PC-9 (cell line): Measurements from ENCODE around the gene EHD4. TPM values are rescaled to one million over a fixed set of nuclear protein-coding genes. Genes with fewer than 3 reads are reported as not detected.

Source experiments
- BruUV-seq: library from RNA; stranded (reverse); fragments of 400-500 nt; replicated peaks from 2 replicates; lab custom pipeline; 2021; lab: Mats Ljungman, UMichigan
- CTCF ChIA-PET: fragments of 300-600 bp; sonication (Branson Sonifier 250); formaldehyde crosslinking; loops from one replicate; lab custom pipeline; 2022; ENCODE audit warnings: antibody characterized with exemption; lab: Charles Lee
- POLR2A ChIA-PET: fragments of 300-600 bp; sonication (Branson Sonifier 250); formaldehyde crosslinking; loops from one replicate; lab custom pipeline; 2022; ENCODE audit warnings: antibody characterized with exemption; ENCODE audit not compliant: unreplicated experiment; lab: Charles Lee
- DNase-seq, 2 experiments: peaks; one replicate each; pipeline versions ENCODE4 v3.0.0 to v3.0.0-alpha.2; 2015 to 2022; ENCODE audit warnings: mixed read lengths in 1 of 2
- H2AFZ ChIP-seq: fragments of 200-600 bp; sonication (generic); 2 replicates; pipeline ENCODE4 v1.8.1; 2017; ENCODE audit warnings: antibody characterized with exemption
- H3F3A ChIP-seq: fragments of 200-600 bp; sonication (generic); 2 replicates; pipeline ENCODE4 v1.8.1; 2017; ENCODE audit warnings: antibody characterized with exemption, mild to moderate bottlenecking, low read depth; ENCODE audit not compliant: insufficient read depth
- H3K27ac ChIP-seq: fragments of 200-600 bp; sonication (generic); 2 replicates; pipeline ENCODE4 v1.6.1; 2016; ENCODE audit warnings: mixed run types
- H3K27me3 ChIP-seq: fragments of 200-600 bp; sonication (generic); 2 replicates; pipeline ENCODE4 v1.6.1; 2016; ENCODE audit warnings: low read depth, mixed run types; ENCODE audit not compliant: insufficient read depth
- H3K36me3 ChIP-seq: fragments of 200-600 bp; sonication (generic); 2 replicates; pipeline ENCODE4 v1.6.1; 2016; ENCODE audit warnings: low read depth, mixed run types
- H3K4me1 ChIP-seq: fragments of 200-600 bp; sonication (generic); replicated peaks from 2 replicates; pipeline ENCODE4 v1.6.1; 2016; ENCODE audit warnings: mixed run types; ENCODE audit not compliant: insufficient read depth
- H3K4me2 ChIP-seq: fragments of 200-600 bp; sonication (generic); 2 replicates; pipeline ENCODE4 v1.6.1; 2017; ENCODE audit warnings: mixed run types
- H3K4me3 ChIP-seq: fragments of 200-600 bp; sonication (generic); 2 replicates; pipeline ENCODE4 v1.6.1; 2016; ENCODE audit warnings: mixed run types
- H3K79me2 ChIP-seq: fragments of 200-600 bp; sonication (generic); 2 replicates; pipeline ENCODE4 v1.6.1; 2017; ENCODE audit warnings: low read depth, mixed run types
- H3K9me2 ChIP-seq: fragments of 200-600 bp; sonication (generic); 2 replicates; pipeline ENCODE4 v1.8.1; 2017; ENCODE audit warnings: mild to moderate bottlenecking; ENCODE audit not compliant: insufficient read depth
- H3K9me3 ChIP-seq: fragments of 200-600 bp; sonication (generic); 2 replicates; pipeline ENCODE4 v1.8.1; 2016; ENCODE audit warnings: low read depth; ENCODE audit not compliant: insufficient read depth
- H4K20me1 ChIP-seq: fragments of 200-600 bp; sonication (generic); 2 replicates; pipeline ENCODE4 v1.8.1; 2017; ENCODE audit not compliant: insufficient read depth
- EZH2 ChIP-seq: fragments of 200-600 bp; sonication (generic); IDR thresholded peaks from 2 replicates; pipeline ENCODE4 v1.8.0; 2017; ENCODE audit warnings: antibody characterized with exemption, low read depth
- intact Hi-C: fragments of 100-400 bp; cut with micrococcal nuclease; formaldehyde crosslinking; loops from one replicate; pipeline ENCODE4 v1.10.0; 2022; ENCODE audit not compliant: unreplicated experiment
- total RNA-seq: library from RNA; stranded (reverse); gene quantifications from 2 replicates; pipeline ENCODE4 v1.2.3, GENCODE V29; 2021
- TF ChIP-seq, protein P1 (sequence below): fragments of 200-600 bp; sonication (generic); conservative IDR thresholded peaks from 2 replicates; pipeline ENCODE4 v1.6.1; 2017; ENCODE audit warnings: mixed run types, antibody characterized with exemption, mild to moderate bottlenecking, moderate library complexity

Gene EHD4
- total RNA-seq, 1 experiment from 2014 or later: 18.1 TPM

DNA sequence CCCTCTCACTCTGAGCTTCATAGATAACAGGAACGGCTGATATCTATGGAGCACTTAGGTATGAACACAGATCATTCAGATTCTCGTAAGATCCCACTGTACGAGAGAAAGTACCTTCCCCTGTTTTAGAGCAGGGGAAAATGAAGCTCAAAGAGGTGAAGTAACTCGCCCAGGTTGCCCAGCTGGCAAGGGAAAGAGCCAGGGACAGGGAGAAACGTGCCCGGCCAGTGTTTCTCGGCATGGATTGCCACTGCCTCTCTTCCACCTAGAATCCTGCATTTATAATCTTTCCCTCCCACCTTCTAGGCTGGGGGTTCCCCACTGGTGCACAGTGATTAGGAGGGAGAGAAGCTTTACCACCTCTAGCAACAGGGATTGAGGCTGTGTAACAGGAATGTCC is 39.0 kb downstream of the EHD4 start:
- no peak for DNase-seq
- peaks cover 11% of the 10 kb centered on the region for H4K20me1 ChIP-seq
- H3K27me3 ChIP-seq: no peaks in the 10 kb centered on the region
- ChIA-PET POLR2A (no interaction called here), CTCF (interaction anchor here (0.6 kb wide), 1 partner anchor 119 kb away, joined by 4 read pairs; no protein-coding TSS in a partner anchor)
- no peak overlapping the region for H2AFZ ChIP-seq
- peak overlapping the region; percentile 34 for H3K4me2 ChIP-seq
- no peaks in the 10 kb centered on the region for H3K9me3 ChIP-seq
- no peaks in the 10 kb centered on the region for H3K79me2 ChIP-seq
- intact Hi-C loops: no loop called here
- TF ChIP-seq, protein P1, sequence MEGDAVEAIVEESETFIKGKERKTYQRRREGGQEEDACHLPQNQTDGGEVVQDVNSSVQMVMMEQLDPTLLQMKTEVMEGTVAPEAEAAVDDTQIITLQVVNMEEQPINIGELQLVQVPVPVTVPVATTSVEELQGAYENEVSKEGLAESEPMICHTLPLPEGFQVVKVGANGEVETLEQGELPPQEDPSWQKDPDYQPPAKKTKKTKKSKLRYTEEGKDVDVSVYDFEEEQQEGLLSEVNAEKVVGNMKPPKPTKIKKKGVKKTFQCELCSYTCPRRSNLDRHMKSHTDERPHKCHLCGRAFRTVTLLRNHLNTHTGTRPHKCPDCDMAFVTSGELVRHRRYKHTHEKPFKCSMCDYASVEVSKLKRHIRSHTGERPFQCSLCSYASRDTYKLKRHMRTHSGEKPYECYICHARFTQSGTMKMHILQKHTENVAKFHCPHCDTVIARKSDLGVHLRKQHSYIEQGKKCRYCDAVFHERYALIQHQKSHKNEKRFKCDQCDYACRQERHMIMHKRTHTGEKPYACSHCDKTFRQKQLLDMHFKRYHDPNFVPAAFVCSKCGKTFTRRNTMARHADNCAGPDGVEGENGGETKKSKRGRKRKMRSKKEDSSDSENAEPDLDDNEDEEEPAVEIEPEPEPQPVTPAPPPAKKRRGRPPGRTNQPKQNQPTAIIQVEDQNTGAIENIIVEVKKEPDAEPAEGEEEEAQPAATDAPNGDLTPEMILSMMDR: no peak
- no peak for TF ChIP-seq EZH2
- H3K36me3 ChIP-seq: no peaks in the 10 kb centered on the region
- H3F3A ChIP-seq: peaks cover 22% of the 10 kb centered on the region
- no peak overlapping the region for H3K27ac ChIP-seq
- no TSS peak for BruUV-seq
- no peak overlapping the region for H3K4me3 ChIP-seq
- H3K9me2 ChIP-seq: no peaks in the 10 kb centered on the region
- H3K4me1 ChIP-seq: peaks cover 59% of the 10 kb centered on the region

DNA sequence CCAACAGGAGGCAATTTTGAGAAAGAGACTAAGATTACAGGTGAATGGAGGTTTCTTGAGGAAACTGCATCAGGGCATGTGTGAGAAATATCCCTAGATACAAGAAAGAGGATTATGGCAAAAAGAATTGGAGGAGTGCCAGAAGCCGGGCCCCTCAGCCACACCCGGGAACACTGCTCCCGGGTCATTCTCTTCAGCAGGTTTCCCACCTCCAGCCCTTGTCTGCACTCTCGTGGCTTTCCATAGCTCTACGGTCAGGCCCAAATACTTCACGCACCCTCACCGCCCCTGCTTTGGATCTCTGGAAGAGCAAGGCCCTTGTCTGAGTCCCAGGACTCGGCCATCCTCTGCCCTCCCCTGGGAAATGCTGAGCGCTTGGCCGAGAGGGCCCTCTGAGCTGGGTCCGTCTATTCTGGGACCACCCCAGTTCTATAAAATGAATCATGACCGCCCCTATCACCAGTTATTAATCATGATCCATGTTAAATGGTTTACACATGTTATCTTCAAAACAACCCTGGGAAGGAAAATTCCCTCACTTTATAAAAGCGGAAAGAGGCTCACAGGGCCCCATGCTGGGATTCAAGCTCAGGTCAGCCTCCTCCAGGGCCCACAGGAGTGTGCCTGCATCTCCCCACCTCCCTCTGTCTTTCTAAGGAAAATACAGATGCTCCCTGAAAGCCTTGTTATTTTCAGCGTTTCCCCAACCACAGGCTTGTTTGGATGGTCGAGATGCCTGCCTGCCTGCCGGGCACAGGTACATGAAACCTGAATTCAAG is 39.7 kb downstream of the EHD4 start:
- H3K4me1 ChIP-seq: peaks cover 65% of the 10 kb centered on the region
- H3K4me2 ChIP-seq: no peak overlapping the region
- no peak for DNase-seq
- H2AFZ ChIP-seq: no peak overlapping the region
- no TSS peak for BruUV-seq
- no peak overlapping the region for H3K27ac ChIP-seq
- CTCF ChIA-PET: no interaction called here
- no peak for TF ChIP-seq EZH2
- TF ChIP-seq, protein P1: no peak
- H3K4me3 ChIP-seq: no peak overlapping the region
- no peaks in the 10 kb centered on the region for H3K36me3 ChIP-seq
- POLR2A ChIA-PET: no interaction called here
- H3K9me3 ChIP-seq: no peaks in the 10 kb centered on the region
- H4K20me1 ChIP-seq: peaks cover 11% of the 10 kb centered on the region
- H3K79me2 ChIP-seq: no peaks in the 10 kb centered on the region
- H3K9me2 ChIP-seq: no peaks in the 10 kb centered on the region
- peaks cover 29% of the 10 kb centered on the region for H3F3A ChIP-seq
- intact Hi-C loops: no loop called here
- H3K27me3 ChIP-seq: no peaks in the 10 kb centered on the region

DNA sequence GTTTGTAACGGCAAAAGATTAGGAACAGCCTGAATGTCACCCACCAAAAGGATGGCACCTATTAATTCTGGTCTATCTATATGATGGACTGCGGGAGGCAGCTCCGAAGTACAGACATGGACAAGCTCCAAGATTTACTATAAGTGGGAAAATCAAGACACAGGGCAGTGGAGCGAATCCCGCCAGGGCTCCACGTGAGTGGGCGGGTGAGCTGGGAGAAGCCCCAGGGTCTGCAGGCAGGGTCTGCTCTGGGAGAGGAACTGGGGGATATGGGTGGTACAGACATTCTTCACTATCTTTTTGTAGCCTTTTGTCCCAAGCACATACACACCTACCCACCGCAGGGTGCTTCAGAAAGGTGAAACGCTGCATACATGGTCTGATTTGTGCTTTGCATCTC is 40.3 kb downstream of the EHD4 start:
- POLR2A ChIA-PET: no interaction called here
- intact Hi-C loops: no loop called here

More for the DNA sequence above, 40.3 kb downstream of the EHD4 start:
- CTCF ChIA-PET: interaction anchor here (0.6 kb wide), 2 partner anchors 26 to 1746 kb away, joined by 4 to 5 read pairs; no protein-coding TSS in a partner anchor
- H3K79me2 ChIP-seq: no peaks in the 10 kb centered on the region
- BruUV-seq: no TSS peak
- no peak overlapping the region for H3K27ac ChIP-seq
- H3F3A ChIP-seq: peaks cover 34% of the 10 kb centered on the region
- H3K4me2 ChIP-seq: no peak overlapping the region
- H3K4me3 ChIP-seq: no peak overlapping the region
- H3K9me2 ChIP-seq: no peaks in the 10 kb centered on the region
- H3K36me3 ChIP-seq: no peaks in the 10 kb centered on the region
- H2AFZ ChIP-seq: no peak overlapping the region
- H4K20me1 ChIP-seq: peaks cover 11% of the 10 kb centered on the region
- DNase-seq: no peak
- no peaks in the 10 kb centered on the region for H3K9me3 ChIP-seq
- H3K27me3 ChIP-seq: no peaks in the 10 kb centered on the region
- H3K4me1 ChIP-seq: peaks cover 71% of the 10 kb centered on the region
- TF ChIP-seq, protein P1: no peak
- no peak for TF ChIP-seq EZH2
